ENCODE data around the gene CBX6.

Gene CBX6

DNA sequence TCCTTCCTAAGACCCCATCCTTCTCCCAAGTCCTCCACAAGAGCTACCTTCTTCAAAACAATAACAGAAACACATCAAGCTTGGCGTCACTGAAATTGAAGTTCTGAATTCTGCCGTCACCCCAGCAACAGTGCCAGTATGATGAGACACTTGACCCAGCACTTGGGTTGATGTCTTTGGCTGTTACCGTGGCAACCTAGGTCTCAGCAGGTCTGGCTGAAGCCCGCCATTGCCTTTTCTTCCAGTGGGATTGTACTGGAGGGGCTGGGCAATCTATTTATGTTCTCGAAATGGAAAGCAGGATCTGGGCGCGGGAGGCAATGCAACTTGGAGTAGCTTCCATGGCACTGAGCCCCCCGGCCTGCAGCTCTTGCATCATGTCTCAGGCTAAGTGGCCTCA, 52.0 kb downstream of the CBX6 start:
- H3K36me3 Mint-ChIP-seq: no peaks in the 10 kb centered on the region
- CTCF ChIA-PET: interaction anchor here (1.1 kb wide), 1 partner anchor 49 kb away, joined by 3 read pairs; no protein-coding TSS in a partner anchor
- no peak overlapping the region for H3K4me3 Mint-ChIP-seq
- no peak overlapping the region for H3K27ac Mint-ChIP-seq
- no peaks in the 10 kb centered on the region for H3K4me1 Mint-ChIP-seq
- H3K27me3 Mint-ChIP-seq: peaks cover 13% of the 10 kb centered on the region
- no peaks in the 10 kb centered on the region for H3K9me3 Mint-ChIP-seq
- no peak for DNase-seq

DNA sequence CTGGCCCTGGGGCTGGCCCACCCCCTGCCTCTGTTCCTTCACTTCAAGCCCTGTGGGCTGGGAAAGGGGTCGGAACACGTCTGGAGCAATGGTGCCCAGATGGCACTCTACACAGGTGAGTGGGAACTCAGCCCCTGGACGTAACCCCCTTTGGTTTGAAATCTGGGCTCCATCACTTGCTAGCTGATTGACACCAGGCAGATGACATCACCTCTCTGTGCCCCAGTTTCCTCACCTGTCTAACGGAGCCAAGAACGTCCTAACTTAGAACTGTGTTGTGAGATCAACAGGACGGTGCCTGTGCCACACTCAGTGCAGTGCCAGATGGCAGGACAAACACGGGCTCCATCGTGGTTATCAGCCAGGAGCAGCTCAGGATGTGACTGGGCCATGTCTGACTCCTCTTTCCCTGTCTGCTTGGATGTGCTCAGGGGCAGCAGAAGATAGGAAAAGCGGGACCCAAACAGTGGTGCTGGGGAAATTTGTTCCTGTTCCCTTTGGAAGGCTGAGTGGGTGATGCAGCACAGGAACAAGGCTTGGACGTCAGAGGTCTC, 52.6 kb downstream of the CBX6 start:
- no peak overlapping the region for H3K27ac Mint-ChIP-seq
- CTCF ChIA-PET: interaction anchor here (1.1 kb wide), 2 partner anchors 8 to 50 kb away, joined by 3 read pairs; no protein-coding TSS in a partner anchor
- H3K36me3 Mint-ChIP-seq: no peaks in the 10 kb centered on the region
- peaks cover 13% of the 10 kb centered on the region for H3K27me3 Mint-ChIP-seq
- no peak for DNase-seq
- H3K9me3 Mint-ChIP-seq: no peaks in the 10 kb centered on the region
- no peaks in the 10 kb centered on the region for H3K4me1 Mint-ChIP-seq
- no peak overlapping the region for H3K4me3 Mint-ChIP-seq

DNA sequence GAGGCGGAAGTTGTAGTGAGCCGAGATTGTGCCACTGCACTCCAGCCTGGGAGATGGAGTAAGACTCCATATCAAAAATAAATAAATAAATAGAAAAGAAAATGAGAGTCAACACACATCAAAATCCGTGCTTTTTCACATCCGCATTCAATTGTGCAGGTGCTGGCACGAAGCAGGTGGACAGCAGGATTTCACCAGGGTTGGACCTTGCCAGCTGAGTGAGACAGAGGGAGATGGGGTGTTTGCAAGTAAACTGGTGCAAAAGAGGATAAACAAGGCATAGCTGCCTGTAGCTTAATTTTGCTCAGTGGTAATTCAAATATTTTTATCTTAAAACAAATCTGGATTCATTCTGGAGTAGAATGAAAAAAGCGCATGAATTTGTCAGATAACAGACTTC, 54.8 kb downstream of the CBX6 start:
- peaks cover 21% of the 10 kb centered on the region for H3K27me3 Mint-ChIP-seq
- no peak overlapping the region for H3K4me3 Mint-ChIP-seq
- CTCF ChIA-PET: no interaction called here
- H3K4me1 Mint-ChIP-seq: no peaks in the 10 kb centered on the region
- no peak overlapping the region for H3K27ac Mint-ChIP-seq
- no peaks in the 10 kb centered on the region for H3K36me3 Mint-ChIP-seq
- no peaks in the 10 kb centered on the region for H3K9me3 Mint-ChIP-seq
- DNase-seq: no peak

DNA sequence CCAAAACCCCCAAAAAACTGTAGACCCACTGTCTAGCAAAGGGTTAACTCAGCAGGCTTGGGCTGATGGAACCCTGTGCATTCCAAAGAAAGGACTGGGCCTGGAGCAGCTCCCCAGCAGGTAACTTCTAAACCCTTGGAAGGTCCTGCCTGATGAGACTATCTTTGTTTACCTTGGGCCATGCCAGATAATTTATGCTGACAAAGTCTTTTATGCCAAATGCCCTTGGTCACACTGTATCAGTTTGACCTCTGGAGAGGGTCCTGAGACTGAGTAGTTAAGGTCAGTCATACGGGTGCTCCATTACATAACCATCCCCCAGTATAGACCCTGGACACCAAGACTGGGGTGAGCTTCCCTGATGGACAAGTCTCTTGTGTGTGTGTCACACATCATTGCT, 56.2 kb downstream of the CBX6 start:
- no peak for DNase-seq
- no peaks in the 10 kb centered on the region for H3K9me3 Mint-ChIP-seq
- peaks cover 14% of the 10 kb centered on the region for H3K27me3 Mint-ChIP-seq
- H3K4me3 Mint-ChIP-seq: no peak overlapping the region
- CTCF ChIA-PET: no interaction called here
- H3K36me3 Mint-ChIP-seq: no peaks in the 10 kb centered on the region
- no peaks in the 10 kb centered on the region for H3K4me1 Mint-ChIP-seq
- no peak overlapping the region for H3K27ac Mint-ChIP-seq

Data from activated naive CD4-positive, alpha-beta T cell treated with anti-CD3 and anti-CD28 coated beads, Interleukin-2, amount 10 ng/mL, durations not matched to agents 7 days and 5 days (primary cell).